ENCODE results near the gene CDHR1.

- TF ChIP-seq, protein P1, sequence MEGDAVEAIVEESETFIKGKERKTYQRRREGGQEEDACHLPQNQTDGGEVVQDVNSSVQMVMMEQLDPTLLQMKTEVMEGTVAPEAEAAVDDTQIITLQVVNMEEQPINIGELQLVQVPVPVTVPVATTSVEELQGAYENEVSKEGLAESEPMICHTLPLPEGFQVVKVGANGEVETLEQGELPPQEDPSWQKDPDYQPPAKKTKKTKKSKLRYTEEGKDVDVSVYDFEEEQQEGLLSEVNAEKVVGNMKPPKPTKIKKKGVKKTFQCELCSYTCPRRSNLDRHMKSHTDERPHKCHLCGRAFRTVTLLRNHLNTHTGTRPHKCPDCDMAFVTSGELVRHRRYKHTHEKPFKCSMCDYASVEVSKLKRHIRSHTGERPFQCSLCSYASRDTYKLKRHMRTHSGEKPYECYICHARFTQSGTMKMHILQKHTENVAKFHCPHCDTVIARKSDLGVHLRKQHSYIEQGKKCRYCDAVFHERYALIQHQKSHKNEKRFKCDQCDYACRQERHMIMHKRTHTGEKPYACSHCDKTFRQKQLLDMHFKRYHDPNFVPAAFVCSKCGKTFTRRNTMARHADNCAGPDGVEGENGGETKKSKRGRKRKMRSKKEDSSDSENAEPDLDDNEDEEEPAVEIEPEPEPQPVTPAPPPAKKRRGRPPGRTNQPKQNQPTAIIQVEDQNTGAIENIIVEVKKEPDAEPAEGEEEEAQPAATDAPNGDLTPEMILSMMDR (IDR thresholded peaks at IDR 0.05; ENCODE audit: low read depth, low read length): no peak
- TF ChIP-seq EZH2phosphoT487 (IDR thresholded peaks at IDR 0.05; ENCODE audit: low read depth): no peak
Observed at GRCh38 chr10:84238909-84239308, 44.6 kb downstream of the CDHR1 start.

Data from OCI-LY3 (cell line).